Measurements from ENCODE around the gene RIMKLB. TPM values are rescaled to one million over a fixed set of nuclear protein-coding genes. Genes with fewer than 3 reads are reported as not detected.

Gene RIMKLB
- total RNA-seq, 2 donors from 2014 or later = 14.4 to 72.4 TPM

DNA sequence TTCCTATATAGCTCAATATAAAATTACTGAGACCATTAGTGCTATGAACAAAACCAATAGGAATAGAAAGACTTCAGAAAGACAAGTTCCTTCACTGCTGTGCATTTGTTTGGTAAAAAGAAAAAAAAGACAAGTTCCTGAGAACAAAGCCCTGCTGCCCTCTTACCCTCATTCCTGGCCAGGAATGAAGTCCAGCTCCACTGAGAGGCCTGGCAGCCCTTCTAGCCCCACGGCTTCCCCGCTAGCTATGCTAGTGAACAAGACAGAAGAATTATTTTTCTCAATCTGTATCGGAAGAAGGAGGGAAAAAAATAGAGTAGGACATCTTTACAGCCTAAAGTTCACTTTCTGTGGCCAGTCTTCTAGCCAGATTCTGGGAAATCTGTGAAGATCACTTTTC lies 36.8 kb upstream of the RIMKLB start:
- Histone ChIP-seq H3K9me3 (no peaks in the 10 kb centered on the region), H3K36me3 (no peaks in the 10 kb centered on the region), H3K27ac (no peak overlapping the region), H3K4me3 (no peak overlapping the region), H3K27me3 (replicated peaks; ENCODE audit: insufficient read depth) (no peaks in the 10 kb centered on the region), H3K4me1 (replicated peaks) (no peaks in the 10 kb centered on the region)
- TF ChIP-seq POLR2A (IDR thresholded peaks at IDR 0.05) = no peak
- intact Hi-C loops (cut with DNase I) = no loop called here
- 75% methylated on average over 3 of the region's 3 CpGs for WGBS
- DNase-seq (ENCODE audit: low spot score) = no peak

DNA sequence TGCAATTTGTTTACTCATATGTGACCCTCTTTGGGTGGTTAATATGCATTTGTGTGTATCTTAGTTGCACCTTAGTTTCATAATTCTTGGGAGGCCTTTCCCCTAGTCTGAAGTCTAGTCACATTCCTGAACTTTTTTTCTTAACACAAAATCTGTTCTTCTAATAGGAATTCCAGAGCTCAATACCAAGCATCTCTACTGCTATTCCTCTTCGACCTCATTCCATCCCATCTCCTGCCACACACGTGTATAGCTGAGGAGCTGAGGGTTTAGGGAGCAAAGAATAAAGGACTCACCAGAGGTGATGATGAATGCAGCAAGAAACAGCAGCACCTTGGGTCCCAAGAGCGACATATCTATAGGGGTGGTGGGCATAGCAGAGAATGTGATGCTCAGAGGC lies 36.0 kb upstream of the RIMKLB start:
- H3K9me3 ChIP-seq = no peaks in the 10 kb centered on the region
- H3K27me3 ChIP-seq (replicated peaks; ENCODE audit: insufficient read depth) = no peaks in the 10 kb centered on the region
- H3K4me3 ChIP-seq = no peak overlapping the region
- intact Hi-C loops (cut with DNase I) = no loop called here
- no peak for DNase-seq (ENCODE audit: low spot score)
- no peaks in the 10 kb centered on the region for H3K4me1 ChIP-seq (replicated peaks)
- H3K36me3 ChIP-seq = no peaks in the 10 kb centered on the region
- TF ChIP-seq POLR2AphosphoS5 (IDR thresholded peaks at IDR 0.05) (no peak), POLR2A (IDR thresholded peaks at IDR 0.05) (no peak)
- TF ChIP-seq, protein P1, sequence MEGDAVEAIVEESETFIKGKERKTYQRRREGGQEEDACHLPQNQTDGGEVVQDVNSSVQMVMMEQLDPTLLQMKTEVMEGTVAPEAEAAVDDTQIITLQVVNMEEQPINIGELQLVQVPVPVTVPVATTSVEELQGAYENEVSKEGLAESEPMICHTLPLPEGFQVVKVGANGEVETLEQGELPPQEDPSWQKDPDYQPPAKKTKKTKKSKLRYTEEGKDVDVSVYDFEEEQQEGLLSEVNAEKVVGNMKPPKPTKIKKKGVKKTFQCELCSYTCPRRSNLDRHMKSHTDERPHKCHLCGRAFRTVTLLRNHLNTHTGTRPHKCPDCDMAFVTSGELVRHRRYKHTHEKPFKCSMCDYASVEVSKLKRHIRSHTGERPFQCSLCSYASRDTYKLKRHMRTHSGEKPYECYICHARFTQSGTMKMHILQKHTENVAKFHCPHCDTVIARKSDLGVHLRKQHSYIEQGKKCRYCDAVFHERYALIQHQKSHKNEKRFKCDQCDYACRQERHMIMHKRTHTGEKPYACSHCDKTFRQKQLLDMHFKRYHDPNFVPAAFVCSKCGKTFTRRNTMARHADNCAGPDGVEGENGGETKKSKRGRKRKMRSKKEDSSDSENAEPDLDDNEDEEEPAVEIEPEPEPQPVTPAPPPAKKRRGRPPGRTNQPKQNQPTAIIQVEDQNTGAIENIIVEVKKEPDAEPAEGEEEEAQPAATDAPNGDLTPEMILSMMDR (IDR thresholded peaks at IDR 0.05) = no peak
- WGBS = 77% methylated on average over 3 of the region's 3 CpGs
- no peak overlapping the region for H3K27ac ChIP-seq

DNA sequence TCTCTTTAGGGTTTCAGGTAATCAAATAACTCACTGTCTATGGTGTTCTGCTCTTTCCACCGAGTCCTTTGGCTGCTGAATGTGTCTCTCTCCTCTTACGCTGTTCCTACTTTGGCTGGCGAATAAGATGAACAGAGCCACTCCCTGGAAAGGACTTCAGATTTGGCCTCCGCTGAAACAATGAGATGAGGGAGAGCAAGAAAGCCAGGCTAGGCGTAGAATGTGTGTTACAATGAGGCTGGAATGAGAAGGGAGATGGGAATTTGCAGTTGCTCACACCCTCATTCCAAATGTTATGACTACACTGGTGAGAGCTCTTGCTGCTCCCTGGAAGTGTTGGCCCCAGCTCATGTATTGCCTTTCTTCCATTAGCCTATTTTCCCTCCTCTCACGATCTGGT lies 35.2 kb upstream of the RIMKLB start, which contains the start of gene MFAP5:
Gene MFAP5, minus strand, starts transcription at position 234 of the 400 bp plus-strand sequence. CDS start 722 bp downstream, outside the sequence.
- Histone ChIP-seq H3K9me3 (no peaks in the 10 kb centered on the region), H3K4me3 (no peak within 1 kb of the TSS), H3K27ac (no peak within 1 kb of the TSS), H3K27me3 (replicated peaks; ENCODE audit: insufficient read depth) (no peaks in the 10 kb centered on the region), H3K36me3 (no peaks in the 10 kb centered on the region), H3K4me1 (replicated peaks) (no peaks in the 10 kb centered on the region)
- WGBS = 71% methylated on average over 6 of the region's 6 CpGs
- intact Hi-C loops (cut with DNase I) = no loop called here
- TF ChIP-seq, protein P1 (IDR thresholded peaks at IDR 0.05) = no peak
- TF ChIP-seq POLR2AphosphoS5 (IDR thresholded peaks at IDR 0.05) (no peak), POLR2A (IDR thresholded peaks at IDR 0.05) (no peak)
- DNase-seq (ENCODE audit: low spot score) = no peak

DNA sequence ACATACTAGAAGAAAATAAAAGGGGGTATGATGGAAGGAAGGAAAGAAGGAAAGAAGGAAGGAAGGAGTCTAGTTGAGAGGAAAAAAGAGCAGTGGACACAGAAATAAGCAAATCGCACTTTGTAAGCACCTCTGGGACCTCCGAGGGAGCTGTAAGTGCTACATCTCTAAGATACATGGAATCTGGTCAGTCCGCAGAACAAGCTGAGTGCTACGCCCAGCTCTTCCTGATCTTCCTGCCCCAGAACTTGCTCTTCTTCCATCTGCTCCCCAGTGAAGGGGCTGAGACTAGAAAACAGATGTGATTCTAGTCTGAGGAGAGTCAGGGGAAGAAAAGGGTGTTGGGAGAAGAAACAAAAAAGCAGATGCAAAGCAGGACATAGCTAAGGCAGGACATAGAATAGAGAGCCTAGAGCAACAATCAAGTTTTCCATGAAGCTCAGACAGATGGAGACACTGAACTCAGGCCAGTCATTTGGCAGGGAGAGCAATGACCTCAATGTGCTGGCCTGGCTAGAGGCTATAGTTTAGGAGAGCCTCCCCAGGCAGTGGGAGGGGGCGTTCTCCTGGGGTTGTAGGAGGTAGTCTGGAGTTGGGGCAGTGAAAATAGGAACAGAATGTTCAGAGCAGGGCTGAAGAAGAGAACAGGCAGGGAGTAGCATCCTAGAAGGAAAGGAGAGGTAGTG lies 33.4 kb upstream of the RIMKLB start:
- WGBS = 88% methylated on average over 5 of the region's 5 CpGs
- H3K9me3 ChIP-seq = no peaks in the 10 kb centered on the region
- no peaks in the 10 kb centered on the region for H3K36me3 ChIP-seq
- H3K4me1 ChIP-seq (replicated peaks) = no peaks in the 10 kb centered on the region
- TF ChIP-seq POLR2AphosphoS5 (IDR thresholded peaks at IDR 0.05) = peak; percentile 13
- no peak for TF ChIP-seq POLR2A (IDR thresholded peaks at IDR 0.05)
- TF ChIP-seq, protein P1 (IDR thresholded peaks at IDR 0.05) = no peak
- DNase-seq (ENCODE audit: low spot score) = no peak
- H3K27me3 ChIP-seq (replicated peaks; ENCODE audit: insufficient read depth) = no peaks in the 10 kb centered on the region
- no peak overlapping the region for H3K27ac ChIP-seq
- no peak overlapping the region for H3K4me3 ChIP-seq
- intact Hi-C loops (cut with DNase I) = no loop called here

DNA sequence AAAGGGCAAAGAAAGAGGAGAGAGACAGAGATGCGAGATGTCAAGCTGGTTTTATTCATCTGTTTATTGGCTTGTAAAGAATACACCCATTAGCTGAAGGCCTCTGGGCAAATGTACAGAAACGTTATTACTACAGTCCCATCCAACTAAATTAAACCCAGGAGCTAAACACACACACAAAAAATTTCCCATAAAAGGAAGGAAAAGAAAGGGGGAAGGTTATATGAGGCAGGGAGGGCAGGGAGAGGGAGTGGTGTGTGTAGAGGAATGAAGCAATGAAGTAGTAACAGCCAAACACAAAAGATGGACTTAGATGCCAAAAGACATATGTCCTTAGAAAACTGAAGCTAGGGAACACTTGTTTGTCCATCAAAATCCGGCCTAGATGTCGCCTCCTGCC lies 32.0 kb upstream of the RIMKLB start:
- 21% methylated on average over 4 of the region's 4 CpGs for WGBS
- H3K27me3 ChIP-seq (replicated peaks; ENCODE audit: insufficient read depth) = no peaks in the 10 kb centered on the region
- no peak overlapping the region for H3K4me3 ChIP-seq
- no peak overlapping the region for H3K27ac ChIP-seq
- H3K4me1 ChIP-seq (replicated peaks) = no peaks in the 10 kb centered on the region
- intact Hi-C loops (cut with DNase I) = no loop called here
- H3K36me3 ChIP-seq = no peaks in the 10 kb centered on the region
- H3K9me3 ChIP-seq = no peaks in the 10 kb centered on the region
- peak; percentile 4 for DNase-seq (ENCODE audit: low spot score)
- TF ChIP-seq POLR2AphosphoS5 (IDR thresholded peaks at IDR 0.05) (peak; percentile 54), POLR2A (IDR thresholded peaks at IDR 0.05) (no peak)
- TF ChIP-seq, protein P1 (IDR thresholded peaks at IDR 0.05) = no peak
